GM15510 (cell line): ENCODE data around the gene BCOR.

Source experiments
- POLR2A ChIP-seq: IDR thresholded peaks from 3 replicates; pipeline ENCODE4 v1.6.1; 2011; ENCODE audit warnings: borderline replicate concordance; ENCODE audit not compliant: insufficient read length; ENCODE audit errors: extremely low read depth

Gene BCOR

GRCh38 chrX:40057405-40057804 is 40.4 kb downstream of the BCOR start:
- no peak for TF ChIP-seq POLR2A

GRCh38 chrX:40056420-40056819 is 41.3 kb downstream of the BCOR start:
- no peak for TF ChIP-seq POLR2A

GRCh38 chrX:40055495-40055894 is 42.3 kb downstream of the BCOR start:
- TF ChIP-seq POLR2A = no peak

GRCh38 chrX:40054793-40055192 is 43.0 kb downstream of the BCOR start:
- TF ChIP-seq POLR2A = no peak

GRCh38 chrX:40050532-40050931 is 47.2 kb downstream of the BCOR start:
- no peak for TF ChIP-seq POLR2A

- no peak for TF ChIP-seq POLR2A
Measured at GRCh38 chrX:40049084-40049641, 48.6 kb downstream of the BCOR start.

- no peak for TF ChIP-seq POLR2A
Measured at GRCh38 chrX:40047485-40047884, 50.3 kb downstream of the BCOR start.

- TF ChIP-seq POLR2A = no peak
Measured at GRCh38 chrX:40043895-40044294, 53.9 kb downstream of the BCOR start.

- no peak for TF ChIP-seq POLR2A
Measured at GRCh38 chrX:40041915-40042314, 55.8 kb downstream of the BCOR start.

GRCh38 chrX:40040686-40041461 is 56.9 kb downstream of the BCOR start:
- no peak for TF ChIP-seq POLR2A

GRCh38 chrX:40039887-40040286 is 57.9 kb downstream of the BCOR start:
- no peak for TF ChIP-seq POLR2A

GRCh38 chrX:40037367-40037766 is 60.4 kb downstream of the BCOR start:
- no peak for TF ChIP-seq POLR2A

GRCh38 chrX:40035726-40036125 is 62.0 kb downstream of the BCOR start:
- TF ChIP-seq POLR2A = no peak

GRCh38 chrX:40031911-40032310 is 65.8 kb downstream of the BCOR start:
- TF ChIP-seq POLR2A = no peak

GRCh38 chrX:40030205-40030604 is 67.6 kb downstream of the BCOR start:
- TF ChIP-seq POLR2A = no peak

- no peak for TF ChIP-seq POLR2A
Measured at GRCh38 chrX:40022421-40022820, 75.3 kb downstream of the BCOR start.
